Measurements from ENCODE around the gene PRDM11.

PRDM11 gene

GRCh38 chr11:45142241-45143055, 4.0 kb upstream of the PRDM11 start:
- DNase-seq: no peak

- DNase-seq: no peak
Observed at GRCh38 chr11:45143494-45143893, 2.9 kb upstream of the PRDM11 start.

- no peak for DNase-seq
Observed at GRCh38 chr11:45144126-45145082, 2.0 kb upstream of the PRDM11 start.

- no peak for DNase-seq
Observed at GRCh38 chr11:45145083-45145378, 1.4 kb upstream of the PRDM11 start.

- DNase-seq: no peak
Observed at GRCh38 chr11:45145379-45146071, 914 bp upstream of the PRDM11 start.

GRCh38 chr11:45147017-45147728, 734 bp downstream of the PRDM11 start:
- DNase-seq: peak; percentile 96

GRCh38 chr11:45147891-45148675, 1.6 kb downstream of the PRDM11 start:
- DNase-seq: no peak

GRCh38 chr11:45149483-45150056, 3.1 kb downstream of the PRDM11 start:
- DNase-seq: no peak

GRCh38 chr11:45150301-45150700, 3.9 kb downstream of the PRDM11 start:
- no peak for DNase-seq

GRCh38 chr11:45150943-45151342, 4.5 kb downstream of the PRDM11 start:
- DNase-seq: no peak

- DNase-seq: no peak
Observed at GRCh38 chr11:45151362-45151982, 5.0 kb downstream of the PRDM11 start.

- no peak for DNase-seq
Observed at GRCh38 chr11:45152740-45153595, 6.5 kb downstream of the PRDM11 start.

- DNase-seq: no peak
Observed at GRCh38 chr11:45154276-45154675, 7.8 kb downstream of the PRDM11 start.

GRCh38 chr11:45155058-45155551, 8.7 kb downstream of the PRDM11 start:
- no peak for DNase-seq

GRCh38 chr11:45155627-45156180, 9.3 kb downstream of the PRDM11 start:
- DNase-seq: no peak

GRCh38 chr11:45156201-45156600, 9.8 kb downstream of the PRDM11 start:
- no peak for DNase-seq

GRCh38 chr11:45156741-45157140, 10.3 kb downstream of the PRDM11 start:
- DNase-seq: no peak

- DNase-seq: no peak
Observed at GRCh38 chr11:45157247-45158209, 11.1 kb downstream of the PRDM11 start.
